ENCODE measurements around the gene EPHB1.

Gene EPHB1

DNA sequence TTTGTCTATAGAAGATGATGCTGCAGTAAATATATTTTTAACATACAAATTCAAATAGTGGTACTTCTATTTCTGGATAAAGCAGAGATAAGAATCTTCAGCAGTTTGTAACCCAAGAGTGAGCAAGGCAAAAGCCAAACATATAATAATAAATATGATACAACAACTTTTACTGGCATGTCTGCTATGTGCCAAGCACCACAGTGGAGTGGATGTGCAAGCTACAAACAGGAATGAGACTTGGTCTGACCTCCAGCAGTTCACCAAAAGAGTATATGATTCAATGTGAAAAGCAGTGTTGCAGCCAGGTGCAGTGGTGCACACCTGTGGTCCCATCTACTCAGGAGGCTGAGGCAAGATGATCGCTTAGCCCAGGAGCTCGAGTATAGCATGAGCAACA lies 395.6 kb downstream of the EPHB1 start:
- H2BK15ac ChIP-seq (ENCODE audit: low read length): no peak overlapping the region
- H3K4me1 ChIP-seq (ENCODE audit: control insufficient read depth in 2 of 2, insufficient read depth in 1 of 2, low read depth in 1 of 2, low read length in 2 of 2): peaks cover 0 to 3% of the 10 kb centered on the region in 2 donors
- WGBS, 2 donors (ENCODE audit: extremely low coverage in 2 of 2, insufficient read length in 2 of 2, insufficient replicate concordance in 1 of 2): no CpG with 5 or more reads among the region's 2 CpGs

DNA sequence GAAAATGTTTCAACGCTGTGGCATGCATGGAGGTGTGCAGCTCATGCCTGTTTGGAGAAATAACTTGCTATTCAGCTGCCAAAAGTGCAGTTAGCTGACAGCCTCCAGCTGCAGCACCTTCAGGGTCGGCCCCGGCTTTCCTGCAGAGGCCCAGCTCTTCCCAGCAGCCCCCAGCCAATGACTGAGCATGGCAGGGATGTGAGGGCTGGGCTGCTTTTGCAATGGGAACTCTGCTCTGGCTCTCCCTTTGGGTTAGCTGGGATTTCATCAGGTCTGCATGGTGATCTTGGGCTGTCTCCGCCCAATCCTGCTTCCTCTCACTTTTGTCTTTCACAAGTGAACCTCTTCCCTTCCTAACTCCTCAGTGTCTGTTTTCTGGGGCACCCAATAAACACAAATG lies 396.6 kb downstream of the EPHB1 start:
- no peak overlapping the region for H3K14ac ChIP-seq (ENCODE audit: low read length)
- no peaks in the 10 kb centered on the region for H3K36me3 ChIP-seq (replicated peaks in 1 of 2; ENCODE audit: control insufficient read depth in 2 of 2, insufficient read depth in 2 of 2, low read length in 2 of 2)
- H2BK5ac ChIP-seq (ENCODE audit: low read length): no peak overlapping the region
- no peak overlapping the region for H3K23ac ChIP-seq (ENCODE audit: low read depth, low read length, poor library complexity)
- no peak overlapping the region for H2AK5ac ChIP-seq (ENCODE audit: low read depth, low read length)
- no peak overlapping the region for H3K27ac ChIP-seq (replicated peaks; ENCODE audit: low read length)
- H2BK15ac ChIP-seq (ENCODE audit: low read length): no peak overlapping the region
- H3K9ac ChIP-seq (ENCODE audit: low read depth, low read length, poor library complexity): no peak overlapping the region
- no peak overlapping the region for H3K4ac ChIP-seq (ENCODE audit: low read length)
- H3K18ac ChIP-seq (ENCODE audit: low read length): no peak overlapping the region
- no CpG with 5 or more reads among the region's 4 CpGs for WGBS, 2 donors (ENCODE audit: extremely low coverage in 2 of 2, insufficient read length in 2 of 2, insufficient replicate concordance in 1 of 2)
- H2BK120ac ChIP-seq (ENCODE audit: low read depth, low read length): no peak overlapping the region
- H3K79me1 ChIP-seq (ENCODE audit: low read depth, low read length): no peaks in the 10 kb centered on the region
- peaks cover 0 to 3% of the 10 kb centered on the region in 2 donors for H3K4me1 ChIP-seq (ENCODE audit: control insufficient read depth in 2 of 2, insufficient read depth in 1 of 2, low read depth in 1 of 2, low read length in 2 of 2)
- H3K27me3 ChIP-seq (ENCODE audit: control insufficient read depth in 3 of 3, insufficient read depth in 3 of 3, low read depth in 1 of 3, low read length in 3 of 3): no peaks in the 10 kb centered on the region
- H3K9me3 ChIP-seq (replicated peaks in 1 of 2; ENCODE audit: control insufficient read depth in 2 of 2, insufficient read depth in 1 of 2, low read depth in 1 of 2, low read length in 2 of 2): no peaks in the 10 kb centered on the region
- H2BK12ac ChIP-seq (ENCODE audit: low read length): no peak overlapping the region
- no peak overlapping the region for H4K8ac ChIP-seq (ENCODE audit: low read depth, low read length)
- H2AFZ ChIP-seq (ENCODE audit: low read length): no peak overlapping the region
- H4K91ac ChIP-seq (ENCODE audit: low read depth, low read length, poor library complexity): no peak overlapping the region
- no peak overlapping the region for H3K4me3 ChIP-seq (ENCODE audit: low read length in 2 of 2)
- DNase-seq (ENCODE audit: low spot score): no peak
- H3K4me2 ChIP-seq (ENCODE audit: insufficient read depth, low read length, poor library complexity, severe bottlenecking): no peak overlapping the region

More for the DNA sequence above, 395.6 kb downstream of the EPHB1 start:
- Histone ChIP-seq H2AFZ (ENCODE audit: low read length) (no peak overlapping the region), H3K14ac (ENCODE audit: low read length) (no peak overlapping the region), H3K4ac (ENCODE audit: low read length) (no peak overlapping the region), H3K79me1 (ENCODE audit: low read depth, low read length) (no peaks in the 10 kb centered on the region), H2AK5ac (ENCODE audit: low read depth, low read length) (no peak overlapping the region), H4K8ac (ENCODE audit: low read depth, low read length) (no peak overlapping the region), H3K27ac (replicated peaks; ENCODE audit: low read length) (no peak overlapping the region), H3K27me3 (ENCODE audit: control insufficient read depth in 3 of 3, insufficient read depth in 3 of 3, low read depth in 1 of 3, low read length in 3 of 3) (no peaks in the 10 kb centered on the region), H4K91ac (ENCODE audit: low read depth, low read length, poor library complexity) (no peak overlapping the region), H3K9me3 (replicated peaks in 1 of 2; ENCODE audit: control insufficient read depth in 2 of 2, insufficient read depth in 1 of 2, low read depth in 1 of 2, low read length in 2 of 2) (no peaks in the 10 kb centered on the region), H3K4me2 (ENCODE audit: insufficient read depth, low read length, poor library complexity, severe bottlenecking) (no peak overlapping the region), H2BK12ac (ENCODE audit: low read length) (no peak overlapping the region), H2BK5ac (ENCODE audit: low read length) (no peak overlapping the region), H2BK120ac (ENCODE audit: low read depth, low read length) (no peak overlapping the region), H3K9ac (ENCODE audit: low read depth, low read length, poor library complexity) (no peak overlapping the region), H3K4me3 (ENCODE audit: low read length in 2 of 2) (no peak overlapping the region), H3K23ac (ENCODE audit: low read depth, low read length, poor library complexity) (no peak overlapping the region), H3K36me3 (replicated peaks in 1 of 2; ENCODE audit: control insufficient read depth in 2 of 2, insufficient read depth in 2 of 2, low read length in 2 of 2) (no peaks in the 10 kb centered on the region), H3K18ac (ENCODE audit: low read length) (no peak overlapping the region)
- DNase-seq (ENCODE audit: low spot score): no peak

DNA sequence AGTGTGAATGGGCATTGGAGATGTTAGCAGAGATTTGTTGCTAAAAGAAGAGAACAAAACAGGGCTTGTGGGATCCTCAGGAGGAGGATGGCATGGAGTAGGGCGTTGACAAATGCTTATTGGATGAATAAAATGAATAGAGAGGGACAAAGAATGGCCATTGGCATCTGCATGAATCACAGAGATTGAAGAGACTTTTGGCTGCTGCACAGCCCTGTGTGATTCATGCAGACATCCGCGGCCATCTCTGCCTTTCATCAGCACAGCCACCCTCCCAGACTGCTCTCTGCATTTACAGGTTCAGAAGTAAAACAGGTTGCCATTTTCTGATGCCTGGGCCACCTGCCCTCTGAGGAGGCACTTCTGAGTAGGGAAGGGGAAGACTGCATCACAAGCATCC lies 397.9 kb downstream of the EPHB1 start:
- H3K4me3 ChIP-seq (ENCODE audit: low read length in 2 of 2): no peak overlapping the region
- H2BK12ac ChIP-seq (ENCODE audit: low read length): no peak overlapping the region
- WGBS, 2 donors (ENCODE audit: extremely low coverage in 2 of 2, insufficient read length in 2 of 2, insufficient replicate concordance in 1 of 2): no CpG with 5 or more reads among the region's 3 CpGs
- H3K27me3 ChIP-seq (ENCODE audit: control insufficient read depth in 3 of 3, insufficient read depth in 3 of 3, low read depth in 1 of 3, low read length in 3 of 3): no peaks in the 10 kb centered on the region
- H3K9ac ChIP-seq (ENCODE audit: low read depth, low read length, poor library complexity): no peak overlapping the region
- H2AK5ac ChIP-seq (ENCODE audit: low read depth, low read length): no peak overlapping the region
- H3K23ac ChIP-seq (ENCODE audit: low read depth, low read length, poor library complexity): no peak overlapping the region
- no peak overlapping the region for H3K4me2 ChIP-seq (ENCODE audit: insufficient read depth, low read length, poor library complexity, severe bottlenecking)
- H3K14ac ChIP-seq (ENCODE audit: low read length): no peak overlapping the region
- H3K27ac ChIP-seq (replicated peaks; ENCODE audit: low read length): no peak overlapping the region
- no peak overlapping the region for H3K4ac ChIP-seq (ENCODE audit: low read length)
- no peak for DNase-seq (ENCODE audit: low spot score)
- H4K8ac ChIP-seq (ENCODE audit: low read depth, low read length): no peak overlapping the region
- H4K91ac ChIP-seq (ENCODE audit: low read depth, low read length, poor library complexity): no peak overlapping the region
- H2AFZ ChIP-seq (ENCODE audit: low read length): no peak overlapping the region
- H2BK120ac ChIP-seq (ENCODE audit: low read depth, low read length): no peak overlapping the region
- H3K79me1 ChIP-seq (ENCODE audit: low read depth, low read length): no peaks in the 10 kb centered on the region
- no peaks in the 10 kb centered on the region for H3K36me3 ChIP-seq (replicated peaks in 1 of 2; ENCODE audit: control insufficient read depth in 2 of 2, insufficient read depth in 2 of 2, low read length in 2 of 2)
- H2BK15ac ChIP-seq (ENCODE audit: low read length): no peak overlapping the region
- no peak overlapping the region for H3K18ac ChIP-seq (ENCODE audit: low read length)
- H3K9me3 ChIP-seq (replicated peaks in 1 of 2; ENCODE audit: control insufficient read depth in 2 of 2, insufficient read depth in 1 of 2, low read depth in 1 of 2, low read length in 2 of 2): no peaks in the 10 kb centered on the region
- no peak overlapping the region for H2BK5ac ChIP-seq (ENCODE audit: low read length)
- H3K4me1 ChIP-seq (ENCODE audit: control insufficient read depth in 2 of 2, insufficient read depth in 1 of 2, low read depth in 1 of 2, low read length in 2 of 2): peaks cover 0 to 3% of the 10 kb centered on the region in 2 donors

GRCh38 chr3:135197246-135197645 lies 402.2 kb downstream of the EPHB1 start:
- H3K27me3 ChIP-seq (ENCODE audit: control insufficient read depth in 3 of 3, insufficient read depth in 3 of 3, low read depth in 1 of 3, low read length in 3 of 3): no peaks in the 10 kb centered on the region
- no peak overlapping the region for H2BK5ac ChIP-seq (ENCODE audit: low read length)
- no peak overlapping the region for H3K9ac ChIP-seq (ENCODE audit: low read depth, low read length, poor library complexity)
- H2AK5ac ChIP-seq (ENCODE audit: low read depth, low read length): no peak overlapping the region
- H3K4me3 ChIP-seq (ENCODE audit: low read length in 2 of 2): no peak overlapping the region
- H3K36me3 ChIP-seq (replicated peaks in 1 of 2; ENCODE audit: control insufficient read depth in 2 of 2, insufficient read depth in 2 of 2, low read length in 2 of 2): peaks cover 0 to 3% of the 10 kb centered on the region in 2 donors
- no peak overlapping the region for H2BK12ac ChIP-seq (ENCODE audit: low read length)
- no peaks in the 10 kb centered on the region for H3K4me1 ChIP-seq (ENCODE audit: control insufficient read depth in 2 of 2, insufficient read depth in 1 of 2, low read depth in 1 of 2, low read length in 2 of 2)
- no peaks in the 10 kb centered on the region for H3K79me1 ChIP-seq (ENCODE audit: low read depth, low read length)
- no peak overlapping the region for H2AFZ ChIP-seq (ENCODE audit: low read length)
- H2BK120ac ChIP-seq (ENCODE audit: low read depth, low read length): no peak overlapping the region
- no peak overlapping the region for H3K4ac ChIP-seq (ENCODE audit: low read length)
- H3K14ac ChIP-seq (ENCODE audit: low read length): no peak overlapping the region
- H3K18ac ChIP-seq (ENCODE audit: low read length): no peak overlapping the region
- no peak overlapping the region for H3K4me2 ChIP-seq (ENCODE audit: insufficient read depth, low read length, poor library complexity, severe bottlenecking)
- no peak overlapping the region for H4K8ac ChIP-seq (ENCODE audit: low read depth, low read length)
- no peak for DNase-seq (ENCODE audit: low spot score)
- no peak overlapping the region for H2BK15ac ChIP-seq (ENCODE audit: low read length)
- no CpG with 5 or more reads among the region's 3 CpGs for WGBS, 2 donors (ENCODE audit: extremely low coverage in 2 of 2, insufficient read length in 2 of 2, insufficient replicate concordance in 1 of 2)
- H4K91ac ChIP-seq (ENCODE audit: low read depth, low read length, poor library complexity): no peak overlapping the region
- no peak overlapping the region for H3K27ac ChIP-seq (replicated peaks; ENCODE audit: low read length)
- no peaks in the 10 kb centered on the region for H3K9me3 ChIP-seq (replicated peaks in 1 of 2; ENCODE audit: control insufficient read depth in 2 of 2, insufficient read depth in 1 of 2, low read depth in 1 of 2, low read length in 2 of 2)
- H3K23ac ChIP-seq (ENCODE audit: low read depth, low read length, poor library complexity): no peak overlapping the region
